SU-DHL-6 (cell line): ENCODE measurements around the gene SLC7A11.
A peak's percentile ranks its signal among the peaks of the same experiment; 100 is the strongest.

Experiments
- H2AFZ ChIP-seq: fragments of 200-600 bp; sonication (generic); 2 replicates; pipeline ENCODE4 v1.6.1; 2014; ENCODE audit warnings: low read depth, mild to moderate bottlenecking, moderate library complexity, mixed read lengths, antibody characterized with exemption, low read length; ENCODE audit not compliant: severe bottlenecking
- H3F3A ChIP-seq: fragments of 200-600 bp; shearing (Covaris generic); 2 replicates; pipeline ENCODE4 v1.6.0; 2016; ENCODE audit warnings: antibody characterized with exemption, mild to moderate bottlenecking; ENCODE audit not compliant: insufficient read depth
- H3K27ac ChIP-seq: fragments of 200-600 bp; sonication (generic); 2 replicates; pipeline ENCODE4 v1.5.1; 2016; ENCODE audit warnings: low read depth, mild to moderate bottlenecking, low read length, moderate library complexity, mixed read lengths
- H3K27me3 ChIP-seq: fragments of 200-600 bp; sonication (generic), shearing (Covaris generic); 2 replicates; pipeline ENCODE4 v1.6.0; 2014; ENCODE audit warnings: mild to moderate bottlenecking, low read length
- H3K36me3 ChIP-seq: fragments of 200-600 bp; sonication (generic); 2 replicates; pipeline ENCODE4 v1.6.1; 2014; ENCODE audit warnings: mild to moderate bottlenecking, low read length, mixed read lengths
- H3K4me2 ChIP-seq: fragments of 300-600, 200-600 bp; shearing (Covaris generic), sonication (generic); 2 replicates; pipeline ENCODE4 v1.6.0; 2014; ENCODE audit warnings: low read length, low read depth, mild to moderate bottlenecking; ENCODE audit not compliant: poor library complexity, severe bottlenecking
- H3K4me3 ChIP-seq: fragments of 200-600 bp; sonication (generic); 2 replicates; pipeline ENCODE4 v1.5.1; 2014; ENCODE audit warnings: antibody characterized with exemption, low read length, mild to moderate bottlenecking, mixed read lengths; ENCODE audit not compliant: insufficient read depth, poor library complexity, severe bottlenecking
- H3K79me2 ChIP-seq: fragments of 200-600 bp; sonication (generic); 2 replicates; pipeline ENCODE4 v1.6.1; 2014; ENCODE audit warnings: mild to moderate bottlenecking, low read length, moderate library complexity; ENCODE audit not compliant: insufficient read depth
- H3K9ac ChIP-seq: fragments of 200-600 bp; sonication (generic); 2 replicates; pipeline ENCODE4 v1.7.0; 2014; ENCODE audit warnings: mild to moderate bottlenecking, low read length
- H3K9me2 ChIP-seq: fragments of 200-600 bp; sonication (generic); replicated peaks from 2 replicates; pipeline ENCODE4 v1.6.1; 2014; ENCODE audit warnings: low read length; ENCODE audit not compliant: insufficient read depth
- H3K9me3 ChIP-seq: fragments of 200-600 bp; sonication (generic); 2 replicates; pipeline ENCODE4 v1.6.1; 2014; ENCODE audit warnings: low read length, mixed read lengths; ENCODE audit not compliant: insufficient read depth
- H4K20me1 ChIP-seq: fragments of 200-600 bp; sonication (generic); 2 replicates; pipeline ENCODE4 v1.6.1; 2014; ENCODE audit warnings: low read depth, mild to moderate bottlenecking, antibody characterized with exemption, low read length, moderate library complexity, mixed read lengths
- EZH2phosphoT487 ChIP-seq: fragments of 200-600 bp; sonication (generic), shearing (Covaris generic); conservative IDR thresholded peaks from 2 replicates; pipeline ENCODE4 v1.6.1; 2018; ENCODE audit warnings: mild to moderate bottlenecking, antibody characterized with exemption, low read length, moderate library complexity, mixed read lengths
- TF ChIP-seq, protein P1 (sequence below): fragments of 200-600 bp; sonication (generic); IDR thresholded peaks from one replicate; pipeline ENCODE4 v1.5.1; 2017; ENCODE audit warnings: antibody characterized with exemption, mild to moderate bottlenecking, low read length, moderate library complexity; ENCODE audit not compliant: insufficient read depth, poor library complexity, severe bottlenecking

SLC7A11 gene

DNA sequence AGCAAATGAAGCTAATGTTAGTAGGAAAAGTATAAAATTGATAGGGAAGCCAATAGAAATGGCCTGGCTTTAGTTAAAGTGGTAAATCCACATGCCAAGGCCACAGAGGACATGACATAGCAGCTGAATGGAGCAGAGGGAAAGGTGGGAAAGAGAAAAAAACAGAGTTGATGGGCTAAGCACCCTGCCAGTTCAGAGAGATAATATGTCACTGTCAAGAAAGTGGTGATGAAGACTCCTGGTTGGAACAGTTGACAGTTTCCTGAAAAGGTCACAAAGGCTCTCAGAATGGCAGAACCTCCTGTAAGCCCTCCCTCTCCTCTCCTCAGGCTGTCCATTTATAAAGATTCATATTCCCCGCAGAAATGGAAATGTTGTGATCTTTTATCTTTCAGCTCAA lies 48.2 kb downstream of the SLC7A11 start:
- Histone ChIP-seq H3K9ac (no peak overlapping the region), H3F3A (peaks cover 14% of the 10 kb centered on the region), H3K79me2 (no peaks in the 10 kb centered on the region), H3K4me2 (no peak overlapping the region), H3K9me2 (no peaks in the 10 kb centered on the region), H4K20me1 (no peaks in the 10 kb centered on the region), H3K27me3 (no peaks in the 10 kb centered on the region), H3K27ac (no peak overlapping the region), H3K9me3 (no peaks in the 10 kb centered on the region), H3K4me3 (no peak overlapping the region), H2AFZ (no peak overlapping the region), H3K36me3 (no peaks in the 10 kb centered on the region)
- TF ChIP-seq, protein P1, sequence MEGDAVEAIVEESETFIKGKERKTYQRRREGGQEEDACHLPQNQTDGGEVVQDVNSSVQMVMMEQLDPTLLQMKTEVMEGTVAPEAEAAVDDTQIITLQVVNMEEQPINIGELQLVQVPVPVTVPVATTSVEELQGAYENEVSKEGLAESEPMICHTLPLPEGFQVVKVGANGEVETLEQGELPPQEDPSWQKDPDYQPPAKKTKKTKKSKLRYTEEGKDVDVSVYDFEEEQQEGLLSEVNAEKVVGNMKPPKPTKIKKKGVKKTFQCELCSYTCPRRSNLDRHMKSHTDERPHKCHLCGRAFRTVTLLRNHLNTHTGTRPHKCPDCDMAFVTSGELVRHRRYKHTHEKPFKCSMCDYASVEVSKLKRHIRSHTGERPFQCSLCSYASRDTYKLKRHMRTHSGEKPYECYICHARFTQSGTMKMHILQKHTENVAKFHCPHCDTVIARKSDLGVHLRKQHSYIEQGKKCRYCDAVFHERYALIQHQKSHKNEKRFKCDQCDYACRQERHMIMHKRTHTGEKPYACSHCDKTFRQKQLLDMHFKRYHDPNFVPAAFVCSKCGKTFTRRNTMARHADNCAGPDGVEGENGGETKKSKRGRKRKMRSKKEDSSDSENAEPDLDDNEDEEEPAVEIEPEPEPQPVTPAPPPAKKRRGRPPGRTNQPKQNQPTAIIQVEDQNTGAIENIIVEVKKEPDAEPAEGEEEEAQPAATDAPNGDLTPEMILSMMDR = no peak
- no peak for TF ChIP-seq EZH2phosphoT487

DNA sequence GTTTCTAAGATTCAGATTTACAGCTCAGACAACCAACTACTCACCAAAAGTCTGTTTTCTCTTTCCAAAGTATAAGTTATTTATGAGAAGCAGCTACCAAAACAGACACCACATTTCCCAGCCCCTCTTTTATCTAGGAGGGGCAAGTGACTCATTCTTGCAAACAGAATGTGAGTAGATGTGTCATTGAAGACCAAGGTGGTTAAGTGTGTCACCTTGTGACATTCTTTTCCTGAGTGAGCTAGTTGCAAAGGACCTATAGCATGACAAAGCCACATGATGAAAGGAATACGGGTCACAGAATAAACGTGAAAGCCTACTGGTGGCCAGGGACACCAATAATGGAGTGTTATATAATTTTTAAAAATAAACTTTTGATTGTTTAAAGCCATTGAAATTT lies 50.0 kb downstream of the SLC7A11 start:
- TF ChIP-seq EZH2phosphoT487 = no peak
- TF ChIP-seq, protein P1 = no peak
- Histone ChIP-seq H3K36me3 (no peaks in the 10 kb centered on the region), H3K9me3 (no peaks in the 10 kb centered on the region), H3K27ac (peak overlapping the region; percentile 99), H4K20me1 (no peaks in the 10 kb centered on the region), H2AFZ (no peak overlapping the region), H3K4me2 (peak overlapping the region; percentile 91), H3K27me3 (no peaks in the 10 kb centered on the region), H3F3A (peaks cover 14% of the 10 kb centered on the region), H3K9ac (no peak overlapping the region), H3K4me3 (no peak overlapping the region), H3K9me2 (no peaks in the 10 kb centered on the region), H3K79me2 (no peaks in the 10 kb centered on the region)

DNA sequence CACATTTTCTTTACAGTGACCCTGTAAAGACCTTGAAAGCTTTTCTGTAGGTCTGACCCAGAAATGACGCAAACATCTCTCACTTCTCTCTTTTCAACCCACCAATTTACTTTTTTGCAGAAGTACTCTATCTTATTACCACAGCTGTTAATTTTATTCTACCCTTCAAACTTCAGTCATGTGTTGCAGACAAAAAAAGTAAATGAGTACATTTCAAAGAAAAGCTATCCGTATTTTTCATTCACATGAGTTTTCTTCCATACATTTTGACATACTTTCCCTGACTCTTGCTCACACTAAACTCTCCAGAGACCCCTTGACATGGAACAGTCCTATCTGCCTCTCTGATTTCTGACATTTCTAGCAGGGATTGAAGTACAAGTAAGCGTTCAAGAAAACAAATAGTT lies 51.7 kb downstream of the SLC7A11 start:
- H3K36me3 ChIP-seq = no peaks in the 10 kb centered on the region
- no peak overlapping the region for H2AFZ ChIP-seq

More for the DNA sequence above, 51.7 kb downstream of the SLC7A11 start:
- Histone ChIP-seq H3K4me3 (peak overlapping the region; percentile 34), H3K9me3 (no peaks in the 10 kb centered on the region), H3K27ac (peak overlapping the region; percentile 99), H3F3A (peaks cover 14% of the 10 kb centered on the region), H3K27me3 (no peaks in the 10 kb centered on the region), H4K20me1 (no peaks in the 10 kb centered on the region), H3K9ac (peak overlapping the region; percentile 43), H3K4me2 (peak overlapping the region; percentile 91), H3K79me2 (no peaks in the 10 kb centered on the region), H3K9me2 (no peaks in the 10 kb centered on the region)
- TF ChIP-seq, protein P1 = no peak
- TF ChIP-seq EZH2phosphoT487 = no peak
